ENCODE data around the gene LRMDA. TPM values are rescaled to one million over a fixed set of nuclear protein-coding genes. Genes with fewer than 3 reads are reported as not detected.

LRMDA gene
- total RNA-seq, 1 donor from 2014 or later = 18.7 TPM

GRCh38 chr10:75815066-75815465, 383.6 kb downstream of the LRMDA start:
- Histone ChIP-seq H3K4me3 (ENCODE audit: low read depth, low read length) (no peak overlapping the region), H3K36me3 (ENCODE audit: control insufficient read depth, insufficient read depth, low read length) (no peaks in the 10 kb centered on the region), H3K27me3 (ENCODE audit: control insufficient read depth, insufficient read depth, low read length) (peaks cover under 1% of the 10 kb centered on the region)
- DNase-seq (ENCODE audit: low read depth) = no peak
- TF ChIP-seq, protein P1, sequence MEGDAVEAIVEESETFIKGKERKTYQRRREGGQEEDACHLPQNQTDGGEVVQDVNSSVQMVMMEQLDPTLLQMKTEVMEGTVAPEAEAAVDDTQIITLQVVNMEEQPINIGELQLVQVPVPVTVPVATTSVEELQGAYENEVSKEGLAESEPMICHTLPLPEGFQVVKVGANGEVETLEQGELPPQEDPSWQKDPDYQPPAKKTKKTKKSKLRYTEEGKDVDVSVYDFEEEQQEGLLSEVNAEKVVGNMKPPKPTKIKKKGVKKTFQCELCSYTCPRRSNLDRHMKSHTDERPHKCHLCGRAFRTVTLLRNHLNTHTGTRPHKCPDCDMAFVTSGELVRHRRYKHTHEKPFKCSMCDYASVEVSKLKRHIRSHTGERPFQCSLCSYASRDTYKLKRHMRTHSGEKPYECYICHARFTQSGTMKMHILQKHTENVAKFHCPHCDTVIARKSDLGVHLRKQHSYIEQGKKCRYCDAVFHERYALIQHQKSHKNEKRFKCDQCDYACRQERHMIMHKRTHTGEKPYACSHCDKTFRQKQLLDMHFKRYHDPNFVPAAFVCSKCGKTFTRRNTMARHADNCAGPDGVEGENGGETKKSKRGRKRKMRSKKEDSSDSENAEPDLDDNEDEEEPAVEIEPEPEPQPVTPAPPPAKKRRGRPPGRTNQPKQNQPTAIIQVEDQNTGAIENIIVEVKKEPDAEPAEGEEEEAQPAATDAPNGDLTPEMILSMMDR (IDR thresholded peaks at IDR 0.05; ENCODE audit: insufficient read depth, low read length, poor library complexity, severe bottlenecking) = no peak

DNA sequence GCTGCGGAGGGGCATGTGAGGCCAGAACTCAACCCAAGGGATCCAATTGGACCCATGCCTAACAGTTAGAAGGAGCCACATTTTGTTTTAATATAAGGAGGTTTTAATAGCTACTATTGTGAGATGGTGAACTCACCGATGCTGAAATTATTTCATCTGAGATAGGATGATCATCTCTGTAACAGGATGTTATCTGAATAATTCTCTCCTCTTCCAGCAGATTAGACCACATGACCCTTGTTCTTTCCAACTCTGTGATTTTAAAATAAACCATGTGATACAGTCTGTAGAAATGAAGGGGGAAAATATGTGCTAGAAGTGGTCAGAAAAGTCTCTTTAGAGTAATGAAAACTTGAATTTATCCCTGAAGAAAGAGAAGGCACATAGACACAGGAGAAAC, 385.8 kb downstream of the LRMDA start:
- Histone ChIP-seq H3K27me3 (ENCODE audit: control insufficient read depth, insufficient read depth, low read length) (no peaks in the 10 kb centered on the region), H3K36me3 (ENCODE audit: control insufficient read depth, insufficient read depth, low read length) (no peaks in the 10 kb centered on the region), H3K4me3 (ENCODE audit: low read depth, low read length) (no peak overlapping the region)
- no peak for DNase-seq (ENCODE audit: low read depth)
- TF ChIP-seq, protein P1 (IDR thresholded peaks at IDR 0.05; ENCODE audit: insufficient read depth, low read length, poor library complexity, severe bottlenecking) = no peak

- Histone ChIP-seq H3K4me3 (ENCODE audit: low read depth, low read length) (no peak overlapping the region), H3K36me3 (ENCODE audit: control insufficient read depth, insufficient read depth, low read length) (no peaks in the 10 kb centered on the region), H3K27me3 (ENCODE audit: control insufficient read depth, insufficient read depth, low read length) (no peaks in the 10 kb centered on the region)
- TF ChIP-seq, protein P1 (IDR thresholded peaks at IDR 0.05; ENCODE audit: insufficient read depth, low read length, poor library complexity, severe bottlenecking) = no peak
- no peak for DNase-seq (ENCODE audit: low read depth)
These were observed 387.1 kb downstream of the LRMDA start for GRCh38 chr10:75818552-75818951.

DNA sequence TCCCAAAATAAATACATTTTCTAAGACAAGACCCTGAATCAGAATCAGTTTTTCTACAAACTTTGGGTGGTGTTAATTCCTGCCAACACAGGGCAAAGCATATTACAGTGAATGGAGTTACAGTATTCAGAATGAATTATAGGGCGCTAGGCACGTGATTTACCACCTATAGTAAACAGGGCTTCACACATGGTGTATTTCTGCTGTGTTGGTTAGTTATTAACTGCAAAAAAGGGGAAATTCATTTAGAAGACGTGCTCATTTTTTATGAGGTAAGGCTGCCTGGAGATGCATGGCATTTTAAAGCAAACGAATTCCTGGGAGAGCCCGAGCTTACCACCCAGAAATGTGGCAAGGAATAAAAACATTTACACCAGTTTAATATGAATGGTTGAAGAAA, 393.8 kb downstream of the LRMDA start:
- TF ChIP-seq, protein P1 (IDR thresholded peaks at IDR 0.05; ENCODE audit: insufficient read depth, low read length, poor library complexity, severe bottlenecking) = no peak
- no peak for DNase-seq (ENCODE audit: low read depth)
- Histone ChIP-seq H3K4me3 (ENCODE audit: low read depth, low read length) (no peak overlapping the region), H3K36me3 (ENCODE audit: control insufficient read depth, insufficient read depth, low read length) (no peaks in the 10 kb centered on the region), H3K27me3 (ENCODE audit: control insufficient read depth, insufficient read depth, low read length) (no peaks in the 10 kb centered on the region)

- H3K36me3 ChIP-seq (ENCODE audit: control insufficient read depth, insufficient read depth, low read length) = no peaks in the 10 kb centered on the region
- no peak for DNase-seq (ENCODE audit: low read depth)
- H3K4me3 ChIP-seq (ENCODE audit: low read depth, low read length) = no peak overlapping the region
- no peaks in the 10 kb centered on the region for H3K27me3 ChIP-seq (ENCODE audit: control insufficient read depth, insufficient read depth, low read length)
- TF ChIP-seq, protein P1 (IDR thresholded peaks at IDR 0.05; ENCODE audit: insufficient read depth, low read length, poor library complexity, severe bottlenecking) = no peak
These were observed 394.2 kb downstream of the LRMDA start for GRCh38 chr10:75825661-75826060.

DNA sequence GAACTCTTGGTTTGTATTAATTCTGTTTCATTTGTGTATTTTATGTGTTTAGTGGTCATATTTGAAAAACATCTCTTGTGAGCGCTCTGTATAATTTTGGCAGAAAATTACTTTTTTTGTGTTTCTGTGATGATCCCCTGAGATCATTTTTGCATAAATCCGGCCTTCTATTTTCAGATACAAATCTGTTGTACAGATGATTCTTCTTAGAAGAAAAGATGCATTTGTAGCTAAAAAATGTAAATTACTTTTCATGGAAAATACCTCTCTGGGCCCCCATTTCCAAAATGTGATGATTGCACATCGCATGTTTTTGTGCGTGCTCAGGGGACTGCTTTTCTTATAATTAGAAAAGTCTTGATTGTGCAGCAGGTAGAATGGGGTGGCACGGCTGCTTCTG, 395.4 kb downstream of the LRMDA start:
- Histone ChIP-seq H3K4me3 (ENCODE audit: low read depth, low read length) (no peak overlapping the region), H3K36me3 (ENCODE audit: control insufficient read depth, insufficient read depth, low read length) (no peaks in the 10 kb centered on the region), H3K27me3 (ENCODE audit: control insufficient read depth, insufficient read depth, low read length) (no peaks in the 10 kb centered on the region)
- no peak for DNase-seq (ENCODE audit: low read depth)
- TF ChIP-seq, protein P1 (IDR thresholded peaks at IDR 0.05; ENCODE audit: insufficient read depth, low read length, poor library complexity, severe bottlenecking) = no peak
